Hematopoietic multipotent progenitor cell treated with erythropoietin and hydrocortisone succinate and interleukin-3 and kit ligand, for 17 days (in vitro differentiated cells): ENCODE measurements around the gene GLIS1.

Experiments
- DNase-seq: peaks from one replicate; pipeline ENCODE4 v3.0.0-alpha.2; 2015; ENCODE audit warnings: low spot score

Gene GLIS1

GRCh38 chr1:53678507-53678906 lies 60.5 kb downstream of the GLIS1 start:
- no peak for DNase-seq

- DNase-seq = no peak
These were observed 60.9 kb downstream of the GLIS1 start for GRCh38 chr1:53678046-53678445.

- no peak for DNase-seq
These were observed 61.5 kb downstream of the GLIS1 start for GRCh38 chr1:53677486-53677885.

GRCh38 chr1:53672785-53673184 lies 66.2 kb downstream of the GLIS1 start:
- no peak for DNase-seq

GRCh38 chr1:53672243-53672642 lies 66.7 kb downstream of the GLIS1 start:
- DNase-seq = no peak

GRCh38 chr1:53669621-53670191 lies 69.3 kb downstream of the GLIS1 start:
- DNase-seq = no peak

- no peak for DNase-seq
These were observed 72.4 kb downstream of the GLIS1 start for GRCh38 chr1:53666566-53666965.

GRCh38 chr1:53665996-53666395 lies 73.0 kb downstream of the GLIS1 start:
- DNase-seq = no peak

GRCh38 chr1:53663529-53664300 lies 75.2 kb downstream of the GLIS1 start:
- no peak for DNase-seq

GRCh38 chr1:53662951-53663350 lies 76.0 kb downstream of the GLIS1 start:
- DNase-seq = no peak

- no peak for DNase-seq
These were observed 76.8 kb downstream of the GLIS1 start for GRCh38 chr1:53662169-53662568.

- no peak for DNase-seq
These were observed 77.5 kb downstream of the GLIS1 start for GRCh38 chr1:53661496-53661895.

- DNase-seq = no peak
These were observed 78.3 kb downstream of the GLIS1 start for GRCh38 chr1:53660666-53661065.

GRCh38 chr1:53659436-53659835 lies 79.5 kb downstream of the GLIS1 start:
- no peak for DNase-seq

GRCh38 chr1:53658489-53659230 lies 80.3 kb downstream of the GLIS1 start:
- no peak for DNase-seq

- DNase-seq = no peak
These were observed 81.0 kb downstream of the GLIS1 start for GRCh38 chr1:53657891-53658396.

- no peak for DNase-seq
These were observed 81.5 kb downstream of the GLIS1 start for GRCh38 chr1:53657531-53657805.

- DNase-seq = no peak
These were observed 82.0 kb downstream of the GLIS1 start for GRCh38 chr1:53656747-53657530.

GRCh38 chr1:53655931-53656746 lies 82.8 kb downstream of the GLIS1 start:
- no peak for DNase-seq

- DNase-seq = no peak
These were observed 84.5 kb downstream of the GLIS1 start for GRCh38 chr1:53654216-53655210.
